ENCODE results near the gene P3H2.

P3H2 gene

DNA sequence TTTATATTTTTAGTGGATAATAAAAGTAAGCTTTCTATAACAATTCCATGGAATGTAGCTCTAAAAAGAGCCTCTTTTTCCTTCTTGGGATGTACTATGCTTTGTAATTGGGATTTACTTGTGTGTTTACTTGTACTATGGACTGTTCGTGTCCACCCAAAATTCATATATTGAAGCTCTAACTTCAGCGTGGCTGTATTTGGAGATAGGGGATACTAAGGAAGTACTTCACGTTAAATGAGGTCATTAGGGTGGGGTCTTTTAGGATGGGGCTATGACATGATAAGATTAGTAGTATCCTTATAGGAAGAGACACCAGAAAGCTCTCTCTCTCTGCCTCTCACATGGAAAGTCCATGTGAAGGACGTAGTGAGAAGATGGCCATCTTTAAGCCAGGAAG, 64.9 kb downstream of the P3H2 start:
- TF ChIP-seq, protein P1, sequence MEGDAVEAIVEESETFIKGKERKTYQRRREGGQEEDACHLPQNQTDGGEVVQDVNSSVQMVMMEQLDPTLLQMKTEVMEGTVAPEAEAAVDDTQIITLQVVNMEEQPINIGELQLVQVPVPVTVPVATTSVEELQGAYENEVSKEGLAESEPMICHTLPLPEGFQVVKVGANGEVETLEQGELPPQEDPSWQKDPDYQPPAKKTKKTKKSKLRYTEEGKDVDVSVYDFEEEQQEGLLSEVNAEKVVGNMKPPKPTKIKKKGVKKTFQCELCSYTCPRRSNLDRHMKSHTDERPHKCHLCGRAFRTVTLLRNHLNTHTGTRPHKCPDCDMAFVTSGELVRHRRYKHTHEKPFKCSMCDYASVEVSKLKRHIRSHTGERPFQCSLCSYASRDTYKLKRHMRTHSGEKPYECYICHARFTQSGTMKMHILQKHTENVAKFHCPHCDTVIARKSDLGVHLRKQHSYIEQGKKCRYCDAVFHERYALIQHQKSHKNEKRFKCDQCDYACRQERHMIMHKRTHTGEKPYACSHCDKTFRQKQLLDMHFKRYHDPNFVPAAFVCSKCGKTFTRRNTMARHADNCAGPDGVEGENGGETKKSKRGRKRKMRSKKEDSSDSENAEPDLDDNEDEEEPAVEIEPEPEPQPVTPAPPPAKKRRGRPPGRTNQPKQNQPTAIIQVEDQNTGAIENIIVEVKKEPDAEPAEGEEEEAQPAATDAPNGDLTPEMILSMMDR (IDR thresholded peaks at IDR 0.05; ENCODE audit: borderline replicate concordance, insufficient read depth, low read depth, low read length) = no peak
- H3K4me3 ChIP-seq (ENCODE audit: low read depth, low read length) = no peak overlapping the region

DNA sequence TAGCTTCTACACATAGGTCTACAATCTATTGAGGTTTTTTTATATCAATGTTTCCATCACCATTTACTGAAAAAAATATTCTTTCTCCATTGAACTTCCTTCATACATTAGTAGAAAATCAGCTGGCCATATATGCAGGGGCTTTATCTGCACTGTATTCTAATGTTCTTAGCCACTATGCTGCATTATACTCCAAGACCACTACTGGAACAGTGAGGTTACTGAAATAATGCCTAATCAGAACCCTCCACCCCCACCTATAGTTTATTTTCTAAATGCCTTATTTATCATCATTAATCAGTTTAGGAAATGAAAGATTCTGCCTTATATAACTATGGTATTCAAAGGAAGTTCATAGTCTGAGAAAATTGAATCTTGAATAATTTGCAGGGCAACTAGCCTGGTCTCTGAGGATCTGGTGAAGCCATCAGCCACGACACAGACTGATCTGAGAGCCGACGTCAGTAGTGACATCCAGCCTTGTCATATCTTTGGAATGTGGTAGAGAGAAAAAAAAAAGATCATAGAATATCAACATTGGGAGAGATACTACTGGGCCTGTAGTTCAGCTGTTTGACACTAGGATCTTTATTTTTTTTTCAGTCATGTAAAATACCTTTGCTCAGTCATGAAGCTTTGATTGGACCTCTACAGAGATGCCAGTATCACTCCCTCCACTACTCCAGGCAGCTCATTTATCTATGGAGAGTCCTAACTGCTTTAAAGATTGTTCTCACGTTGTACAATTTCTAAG, 66.6 kb downstream of the P3H2 start:
- TF ChIP-seq, protein P1 (IDR thresholded peaks at IDR 0.05; ENCODE audit: borderline replicate concordance, insufficient read depth, low read depth, low read length) = no peak
- H3K4me3 ChIP-seq (ENCODE audit: low read depth, low read length) = no peak overlapping the region

DNA sequence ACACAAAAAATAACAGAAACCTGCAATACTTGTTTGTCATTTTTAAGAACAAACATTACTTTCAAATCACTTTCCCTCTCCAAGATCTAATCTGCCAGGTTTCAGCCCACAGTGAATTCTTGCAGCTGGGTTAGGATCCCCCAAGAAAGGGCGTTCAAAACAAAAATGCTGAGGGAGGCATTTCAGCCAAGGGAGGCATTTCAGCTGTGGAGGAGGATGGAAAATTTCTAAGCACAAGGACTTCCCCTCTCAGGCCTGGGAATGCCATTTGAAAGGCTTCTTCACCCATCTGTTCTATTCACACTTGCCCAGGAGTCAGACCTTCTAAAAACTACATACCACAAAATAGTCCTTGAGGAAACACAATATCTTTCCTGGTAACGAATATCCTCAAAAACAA, 69.1 kb downstream of the P3H2 start:
- H3K4me3 ChIP-seq (ENCODE audit: low read depth, low read length) = no peak overlapping the region
- TF ChIP-seq, protein P1 (IDR thresholded peaks at IDR 0.05; ENCODE audit: borderline replicate concordance, insufficient read depth, low read depth, low read length) = no peak

DNA sequence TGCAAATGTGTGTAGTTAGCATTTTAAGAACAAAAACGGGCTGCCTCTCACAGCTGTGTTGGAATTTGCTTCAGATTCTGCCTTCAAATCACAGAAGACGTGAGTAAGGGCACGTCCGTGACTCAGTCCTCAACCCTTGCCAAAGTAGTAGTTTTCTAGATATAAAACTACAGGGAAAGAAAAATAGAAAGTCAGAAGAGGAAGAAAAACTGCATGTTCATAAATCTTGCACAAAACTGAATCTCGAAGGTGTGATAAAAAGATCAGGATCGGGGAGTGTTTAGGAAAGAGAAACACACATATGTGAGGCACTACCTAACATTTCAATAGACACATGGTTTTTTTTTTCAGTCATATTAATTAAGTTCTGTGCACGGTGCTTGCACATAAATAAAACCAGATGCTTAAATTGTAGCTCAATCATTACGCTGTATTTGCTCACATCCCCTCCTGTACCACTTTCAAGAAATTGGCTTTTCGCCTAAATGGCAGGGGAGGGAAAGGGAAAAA, 71.7 kb downstream of the P3H2 start:
- TF ChIP-seq, protein P1 (IDR thresholded peaks at IDR 0.05; ENCODE audit: borderline replicate concordance, insufficient read depth, low read depth, low read length) = no peak
- H3K4me3 ChIP-seq (ENCODE audit: low read depth, low read length) = peak overlapping the region; percentile 2

DNA sequence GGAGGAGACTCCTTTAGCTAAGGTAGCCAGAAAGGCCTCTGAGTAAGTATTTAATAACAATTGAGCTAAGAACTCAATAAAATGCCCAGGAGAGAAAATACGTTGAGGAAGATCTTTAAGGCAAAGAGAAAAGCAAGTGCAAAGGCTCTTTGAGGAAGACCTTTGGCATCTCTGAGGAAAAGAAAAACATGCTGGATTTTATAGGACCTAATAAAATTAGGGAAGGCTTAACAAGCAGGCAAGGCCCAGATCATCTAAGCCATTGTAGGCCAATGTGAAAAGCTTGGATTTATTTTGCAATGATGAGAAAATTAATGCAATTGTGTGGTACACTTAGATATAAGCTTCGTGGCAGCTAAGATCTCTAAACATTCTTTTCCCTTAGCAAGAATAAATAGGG, 75.7 kb downstream of the P3H2 start:
- TF ChIP-seq, protein P1 (IDR thresholded peaks at IDR 0.05; ENCODE audit: borderline replicate concordance, insufficient read depth, low read depth, low read length) = no peak
- no peak overlapping the region for H3K4me3 ChIP-seq (ENCODE audit: low read depth, low read length)

DNA sequence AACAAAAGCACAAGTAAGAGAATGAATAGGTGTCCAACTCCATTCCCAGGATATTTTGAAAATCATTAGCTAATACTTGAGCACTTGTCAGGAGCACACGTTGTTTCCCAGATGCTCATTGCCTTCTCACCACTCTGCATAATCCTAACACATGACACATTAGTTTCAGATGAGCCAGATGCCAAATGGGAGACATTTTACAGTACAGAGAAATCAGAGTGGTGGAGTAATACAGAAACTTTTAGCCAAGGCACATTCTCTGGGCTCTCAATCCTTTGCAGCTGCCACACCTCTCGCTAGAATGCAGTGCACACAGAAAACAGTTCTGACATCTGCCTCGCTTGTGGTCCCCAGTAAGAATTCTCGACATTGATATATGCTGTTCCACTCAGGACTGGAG, 76.6 kb downstream of the P3H2 start:
- TF ChIP-seq, protein P1 (IDR thresholded peaks at IDR 0.05; ENCODE audit: borderline replicate concordance, insufficient read depth, low read depth, low read length) = no peak
- H3K4me3 ChIP-seq (ENCODE audit: low read depth, low read length) = no peak overlapping the region

DNA sequence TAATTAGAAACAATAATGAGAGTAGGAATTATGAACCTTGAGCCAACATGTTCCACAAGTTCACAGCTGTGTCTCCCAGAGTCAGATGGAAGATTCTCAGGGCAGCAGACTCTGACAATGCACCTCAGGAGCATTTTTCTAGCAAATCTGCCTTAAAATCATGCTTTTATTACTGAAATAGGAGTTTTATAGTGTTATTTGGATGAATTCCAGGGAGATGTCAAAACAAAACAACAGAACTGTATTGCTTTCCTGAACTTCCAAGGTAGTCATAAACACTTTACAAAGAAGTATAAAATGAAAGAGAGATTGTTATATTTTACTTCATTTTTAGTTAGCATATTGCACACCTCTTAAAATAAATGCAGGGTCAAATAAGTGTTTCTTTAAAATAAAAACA, 77.0 kb downstream of the P3H2 start:
- TF ChIP-seq, protein P1 (IDR thresholded peaks at IDR 0.05; ENCODE audit: borderline replicate concordance, insufficient read depth, low read depth, low read length) = no peak
- H3K4me3 ChIP-seq (ENCODE audit: low read depth, low read length) = no peak overlapping the region
